Measurements from ENCODE around the gene KTN1.

KTN1 gene

DNA sequence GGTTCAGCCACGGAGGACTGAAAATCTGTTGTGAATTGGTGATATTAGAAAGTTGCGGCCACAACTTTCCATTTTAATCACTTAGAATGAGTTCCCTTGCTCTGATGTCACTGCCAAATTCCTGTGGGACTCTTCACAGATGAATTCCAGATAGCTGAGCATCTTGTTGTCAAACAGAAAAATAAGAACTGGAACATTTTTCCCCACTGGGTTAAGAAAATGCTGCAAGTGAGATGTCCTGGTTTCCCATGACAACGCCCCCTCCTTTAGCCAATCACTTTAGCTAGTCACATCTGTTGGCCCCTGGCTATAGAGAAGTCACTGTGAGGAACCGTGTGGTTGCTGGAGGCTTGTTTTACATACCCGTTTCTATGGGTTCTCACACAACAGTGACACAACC, 135.9 kb downstream of the KTN1 start:
- ATAC-seq, result peak; percentile 87
- TF ChIP-seq ISL1 (CRISPR knock-in tag; IDR thresholded peaks at IDR 0.05) (no peak), PPARA (CRISPR knock-in tag; IDR thresholded peaks at IDR 0.05; ENCODE audit: borderline replicate concordance) (no peak), ZFP3 (CRISPR knock-in tag; IDR thresholded peaks at IDR 0.05) (no peak), SNAI2 (CRISPR knock-in tag; IDR thresholded peaks at IDR 0.05) (no peak), ESRRG (CRISPR knock-in tag; IDR thresholded peaks at IDR 0.05) (no peak), BACH2 (CRISPR knock-in tag; IDR thresholded peaks at IDR 0.05; ENCODE audit: borderline replicate concordance) (no peak), OSR1 (CRISPR knock-in tag; IDR thresholded peaks at IDR 0.05) (no peak), GLIS3 (CRISPR knock-in tag; IDR thresholded peaks at IDR 0.05) (no peak), TOX (CRISPR knock-in tag; IDR thresholded peaks at IDR 0.05; ENCODE audit: borderline replicate concordance) (no peak), CSDC2 (CRISPR knock-in tag; IDR thresholded peaks at IDR 0.05) (no peak), ARNTL (CRISPR knock-in tag; IDR thresholded peaks at IDR 0.05; ENCODE audit: borderline replicate concordance, low read depth) (no peak), ZNF70 (CRISPR knock-in tag; IDR thresholded peaks at IDR 0.05) (no peak), ZNF8 (CRISPR knock-in tag; IDR thresholded peaks at IDR 0.05) (no peak), PATZ1 (CRISPR knock-in tag; IDR thresholded peaks at IDR 0.05; ENCODE audit: borderline replicate concordance) (no peak), POU6F1 (CRISPR knock-in tag; IDR thresholded peaks at IDR 0.05; ENCODE audit: borderline replicate concordance, low read depth) (no peak), RARB (CRISPR knock-in tag; IDR thresholded peaks at IDR 0.05) (no peak)
- TF ChIP-seq, protein P1, sequence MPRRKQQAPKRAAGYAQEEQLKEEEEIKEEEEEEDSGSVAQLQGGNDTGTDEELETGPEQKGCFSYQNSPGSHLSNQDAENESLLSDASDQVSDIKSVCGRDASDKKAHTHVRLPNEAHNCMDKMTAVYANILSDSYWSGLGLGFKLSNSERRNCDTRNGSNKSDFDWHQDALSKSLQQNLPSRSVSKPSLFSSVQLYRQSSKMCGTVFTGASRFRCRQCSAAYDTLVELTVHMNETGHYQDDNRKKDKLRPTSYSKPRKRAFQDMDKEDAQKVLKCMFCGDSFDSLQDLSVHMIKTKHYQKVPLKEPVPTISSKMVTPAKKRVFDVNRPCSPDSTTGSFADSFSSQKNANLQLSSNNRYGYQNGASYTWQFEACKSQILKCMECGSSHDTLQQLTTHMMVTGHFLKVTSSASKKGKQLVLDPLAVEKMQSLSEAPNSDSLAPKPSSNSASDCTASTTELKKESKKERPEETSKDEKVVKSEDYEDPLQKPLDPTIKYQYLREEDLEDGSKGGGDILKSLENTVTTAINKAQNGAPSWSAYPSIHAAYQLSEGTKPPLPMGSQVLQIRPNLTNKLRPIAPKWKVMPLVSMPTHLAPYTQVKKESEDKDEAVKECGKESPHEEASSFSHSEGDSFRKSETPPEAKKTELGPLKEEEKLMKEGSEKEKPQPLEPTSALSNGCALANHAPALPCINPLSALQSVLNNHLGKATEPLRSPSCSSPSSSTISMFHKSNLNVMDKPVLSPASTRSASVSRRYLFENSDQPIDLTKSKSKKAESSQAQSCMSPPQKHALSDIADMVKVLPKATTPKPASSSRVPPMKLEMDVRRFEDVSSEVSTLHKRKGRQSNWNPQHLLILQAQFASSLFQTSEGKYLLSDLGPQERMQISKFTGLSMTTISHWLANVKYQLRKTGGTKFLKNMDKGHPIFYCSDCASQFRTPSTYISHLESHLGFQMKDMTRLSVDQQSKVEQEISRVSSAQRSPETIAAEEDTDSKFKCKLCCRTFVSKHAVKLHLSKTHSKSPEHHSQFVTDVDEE (CRISPR knock-in tag; IDR thresholded peaks at IDR 0.05), result no peak

DNA sequence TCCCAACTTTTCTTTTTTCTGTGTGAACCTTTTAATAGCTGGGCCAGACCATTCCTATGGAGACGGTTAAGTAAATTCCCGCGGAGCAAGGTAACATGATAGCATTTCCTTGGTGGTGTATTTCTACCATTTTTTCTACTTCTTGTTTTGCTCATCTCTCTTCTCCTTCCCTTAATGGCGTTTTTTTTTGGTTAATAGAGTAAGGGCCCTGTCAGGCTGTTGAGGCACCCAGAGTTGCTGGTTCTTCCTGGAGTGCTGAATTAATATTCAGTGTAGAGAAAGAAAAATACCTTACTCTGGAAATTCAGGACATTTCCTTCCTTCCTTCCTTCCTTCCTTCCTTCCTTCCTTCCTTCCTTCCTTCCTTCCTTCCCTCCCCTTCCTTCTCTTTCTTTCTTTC, 137.6 kb downstream of the KTN1 start:
- ATAC-seq, result no peak
- TF ChIP-seq, protein P1 (CRISPR knock-in tag; IDR thresholded peaks at IDR 0.05), result no peak
- TF ChIP-seq RARB (CRISPR knock-in tag; IDR thresholded peaks at IDR 0.05) (no peak), ZNF70 (CRISPR knock-in tag; IDR thresholded peaks at IDR 0.05) (no peak), PATZ1 (CRISPR knock-in tag; IDR thresholded peaks at IDR 0.05; ENCODE audit: borderline replicate concordance) (no peak), SNAI2 (CRISPR knock-in tag; IDR thresholded peaks at IDR 0.05) (no peak), ZC3H10 (CRISPR knock-in tag; IDR thresholded peaks at IDR 0.05) (no peak), PPARA (CRISPR knock-in tag; IDR thresholded peaks at IDR 0.05; ENCODE audit: borderline replicate concordance) (no peak), POU6F1 (CRISPR knock-in tag; IDR thresholded peaks at IDR 0.05; ENCODE audit: borderline replicate concordance, low read depth) (no peak), ISL1 (CRISPR knock-in tag; IDR thresholded peaks at IDR 0.05) (no peak), ARNTL (CRISPR knock-in tag; IDR thresholded peaks at IDR 0.05; ENCODE audit: borderline replicate concordance, low read depth) (no peak)
